Sigmoid colon (tissue), 7 donors: ENCODE data around the gene KRCC1. TPM values are rescaled to one million over a fixed set of nuclear protein-coding genes. Genes with fewer than 3 reads are reported as not detected.

ENCODE experiments used
- DNase-seq: peaks from one replicate; pipeline ENCODE4 v3.0.0-alpha.2; 2019
- H3K27ac ChIP-seq, 4 donors: fragments of 200-600 bp; sonication (generic); one replicate each; pipeline ENCODE4 v1.5.1; 2016 to 2019; ENCODE audit warnings: mild to moderate bottlenecking in 1 of 4
- H3K27me3 ChIP-seq, 3 donors: fragments of 200-600 bp; sonication (generic); one replicate each; pipeline ENCODE4 v1.5.1; 2019; ENCODE audit warnings: mild to moderate bottlenecking in 1 of 3
- H3K36me3 ChIP-seq, 4 donors: fragments of 200-600 bp; sonication (generic); one replicate each; pipeline ENCODE4 v1.5.1; 2016 to 2019
- H3K4me1 ChIP-seq, 4 donors: fragments of 200-600 bp; sonication (generic); one replicate each; pipeline ENCODE4 v1.5.1; 2017 to 2019
- H3K4me3 ChIP-seq, 4 donors: fragments of 200-600 bp; sonication (generic); one replicate each; pipeline ENCODE4 v1.5.1; 2017 to 2019; ENCODE audit warnings: mild to moderate bottlenecking in 2 of 4, moderate library complexity in 1 of 4
- H3K9me3 ChIP-seq, 4 donors: fragments of 200-600 bp in 3 of 4; sonication (generic) in 3 of 4; one replicate each; pipeline versions ENCODE4 v1.5.1 to v1.6.1; 2013 to 2019
- EP300 ChIP-seq, 4 donors: sonication (generic); formaldehyde crosslinking; IDR thresholded peaks; one replicate each; pipeline ENCODE4 v1.6.1; 2017; ENCODE audit warnings: antibody characterized with exemption in 4 of 4
- POLR2A ChIP-seq, 2 donors: fragments of 450-650 bp; IDR thresholded peaks; one replicate each; pipeline ENCODE4 v1.6.1; 2016; ENCODE audit warnings: antibody characterized with exemption in 2 of 2, mild to moderate bottlenecking in 2 of 2, moderate library complexity in 2 of 2
- POLR2AphosphoS5 ChIP-seq, 4 donors: sonication (generic); formaldehyde crosslinking; IDR thresholded peaks; one replicate each; pipeline ENCODE4 v1.6.1; 2017; ENCODE audit warnings: antibody characterized with exemption in 4 of 4
- WGBS, 2 donors: extraction: QIAGEN DNeasy Blood & Tissue Kit; methylation state at CpG; one replicate each; pipeline ENCODE4 v1.1.7; 2013; 5-methylcytosine and 5-hydroxymethylcytosine counted together
- intact Hi-C: fragments of 100-400 bp; cut with DNase I; formaldehyde crosslinking; loops from one replicate; pipeline ENCODE4 v1.15.1; 2023
- polyA plus RNA-seq, 3 donors: library from polyadenylated mRNA; stranded (reverse); fragments of 200-250 nt; gene quantifications; one replicate each; pipeline ENCODE4 v1.2.3, GENCODE V29; 2013
- total RNA-seq, 4 donors: library from RNA; depleted of rRNA; stranded (reverse); fragments of >200 nt; gene quantifications; one replicate each; pipeline ENCODE4 v1.1.0, GENCODE V29; 2016
- TF ChIP-seq, protein P1 (sequence below), 4 experiments: fragments of 450-650 bp in 3 of 4; fragments of 200-600 bp in 1 of 4; IDR thresholded peaks; one replicate each; pipeline ENCODE4 v1.5.1; 2016 to 2019; ENCODE audit warnings: antibody characterized with exemption in 4 of 4, mild to moderate bottlenecking in 3 of 4, moderate library complexity in 2 of 4
- donor health status: healthy with polysubstance abuse.
- donor health status: Bipolar disorder and iron deficiency.
- donor health status: healthy.

Gene KRCC1
- 10 to 100 TPM; 27.7 to 48.2 (median 38.4) TPM for total RNA-seq
- 100 to 1,000 TPM in 1 of 3 donors, 10 to 100 TPM in 2; 42.1 to 129 (median 79.9) TPM for polyA plus RNA-seq

DNA sequence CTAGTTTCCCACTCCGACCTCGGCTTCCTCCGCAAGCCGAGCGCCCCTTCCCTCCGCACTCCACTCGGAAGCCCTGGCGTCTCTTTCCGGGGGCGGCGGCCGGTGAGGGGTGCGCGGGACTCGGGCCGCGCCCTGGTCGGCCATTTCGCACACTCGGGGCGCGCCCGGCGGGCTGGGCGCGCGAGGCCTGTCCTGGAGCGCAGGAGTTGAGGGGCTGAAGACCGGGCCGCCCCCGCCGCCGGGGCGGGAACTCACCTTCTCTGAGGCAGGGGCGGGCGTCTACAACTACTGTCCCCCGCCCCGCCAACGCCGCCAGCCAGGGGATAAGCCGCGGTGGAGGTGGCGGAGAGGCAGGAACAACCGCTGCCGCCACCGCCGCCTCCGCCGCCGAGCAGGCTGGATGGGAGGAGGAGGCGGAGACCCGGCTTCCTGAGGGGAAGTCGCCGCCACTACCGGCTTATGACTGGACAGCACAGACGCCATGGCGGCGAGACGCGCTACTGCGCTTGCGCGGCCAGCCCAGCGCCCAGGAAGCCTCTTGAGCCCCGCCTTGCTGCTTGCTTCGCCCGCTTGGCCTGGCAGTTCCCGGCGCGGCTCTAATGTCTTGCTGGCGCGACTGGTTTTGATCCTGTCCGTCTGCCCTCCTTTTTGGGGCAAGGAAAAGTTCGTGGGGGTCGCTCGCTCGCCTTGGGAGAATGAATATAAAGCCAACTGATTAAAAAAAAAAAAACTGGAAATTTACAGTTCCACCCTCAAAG, at the start of gene KRCC1:
Gene KRCC1 (minus strand): TSS at position 413 of the 758 bp plus-strand sequence. CDS start 27,220 bp downstream, outside the sequence.
- H3K4me1 ChIP-seq = peaks cover 0 to 41% (median 18%) of the 10 kb centered on the region in 4 donors
- peak within 1 kb of the TSS; percentile 96 to 99 (median 98) for H3K27ac ChIP-seq
- TF ChIP-seq, protein P1, sequence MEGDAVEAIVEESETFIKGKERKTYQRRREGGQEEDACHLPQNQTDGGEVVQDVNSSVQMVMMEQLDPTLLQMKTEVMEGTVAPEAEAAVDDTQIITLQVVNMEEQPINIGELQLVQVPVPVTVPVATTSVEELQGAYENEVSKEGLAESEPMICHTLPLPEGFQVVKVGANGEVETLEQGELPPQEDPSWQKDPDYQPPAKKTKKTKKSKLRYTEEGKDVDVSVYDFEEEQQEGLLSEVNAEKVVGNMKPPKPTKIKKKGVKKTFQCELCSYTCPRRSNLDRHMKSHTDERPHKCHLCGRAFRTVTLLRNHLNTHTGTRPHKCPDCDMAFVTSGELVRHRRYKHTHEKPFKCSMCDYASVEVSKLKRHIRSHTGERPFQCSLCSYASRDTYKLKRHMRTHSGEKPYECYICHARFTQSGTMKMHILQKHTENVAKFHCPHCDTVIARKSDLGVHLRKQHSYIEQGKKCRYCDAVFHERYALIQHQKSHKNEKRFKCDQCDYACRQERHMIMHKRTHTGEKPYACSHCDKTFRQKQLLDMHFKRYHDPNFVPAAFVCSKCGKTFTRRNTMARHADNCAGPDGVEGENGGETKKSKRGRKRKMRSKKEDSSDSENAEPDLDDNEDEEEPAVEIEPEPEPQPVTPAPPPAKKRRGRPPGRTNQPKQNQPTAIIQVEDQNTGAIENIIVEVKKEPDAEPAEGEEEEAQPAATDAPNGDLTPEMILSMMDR (IDR thresholded peaks at IDR 0.05) = no peak
- TF ChIP-seq EP300 (IDR thresholded peaks at IDR 0.05) (no peak), POLR2A (IDR thresholded peaks at IDR 0.05) (peak; percentile 94), POLR2AphosphoS5 (IDR thresholded peaks at IDR 0.05) (peak; percentile 94 to 98 (median 96))
- H3K36me3 ChIP-seq = no peaks in the 10 kb centered on the region
- DNase-seq = peak; percentile 97
- H3K27me3 ChIP-seq = no peaks in the 10 kb centered on the region
- intact Hi-C loops = loop anchor here (5.0 kb wide), 1 partner anchor 572 kb away; the partner anchor contains the start of gene EIF2AK3
- no peaks in the 10 kb centered on the region for H3K9me3 ChIP-seq
- 0 to 1% methylated on average over 77 of the region's 77 CpGs for WGBS, 2 donors
- peak within 1 kb of the TSS; percentile 75 to 95 (median 86) for H3K4me3 ChIP-seq

DNA sequence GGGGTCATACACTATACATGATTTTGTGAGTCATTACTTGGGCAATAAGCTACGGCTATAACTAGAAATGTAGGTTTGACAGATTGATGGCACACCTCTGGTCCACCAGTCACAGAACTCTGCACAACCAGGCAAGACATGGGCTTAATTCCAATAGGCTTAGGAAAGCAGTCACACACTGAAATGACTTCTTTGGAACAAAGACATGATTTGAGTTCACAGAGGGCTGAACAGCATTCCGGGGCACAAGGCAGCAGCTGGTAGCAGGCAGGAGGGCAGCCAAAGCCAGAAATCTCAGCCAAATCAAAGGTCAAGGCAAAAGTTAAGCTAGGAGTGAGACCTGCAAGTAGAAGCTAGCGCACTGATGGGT, 44.9 kb upstream of the KRCC1 start:
- no peaks in the 10 kb centered on the region for H3K4me1 ChIP-seq
- no peak for DNase-seq
- H3K27ac ChIP-seq = no peak overlapping the region
- H3K27me3 ChIP-seq = no peaks in the 10 kb centered on the region
- intact Hi-C loops = no loop called here
- no peaks in the 10 kb centered on the region for H3K9me3 ChIP-seq
- peaks cover 0 to 40% (median 4%) of the 10 kb centered on the region in 4 donors for H3K36me3 ChIP-seq
- no peak overlapping the region for H3K4me3 ChIP-seq
- TF ChIP-seq POLR2AphosphoS5 (IDR thresholded peaks at IDR 0.05) = no peak
- no peak for TF ChIP-seq EP300 (IDR thresholded peaks at IDR 0.05)
- no peak for TF ChIP-seq POLR2A (IDR thresholded peaks at IDR 0.05)
- TF ChIP-seq, protein P1 (IDR thresholded peaks at IDR 0.05) = no peak
- WGBS, 2 donors = 77 to 89% methylated on average over 3 of the region's 3 CpGs

DNA sequence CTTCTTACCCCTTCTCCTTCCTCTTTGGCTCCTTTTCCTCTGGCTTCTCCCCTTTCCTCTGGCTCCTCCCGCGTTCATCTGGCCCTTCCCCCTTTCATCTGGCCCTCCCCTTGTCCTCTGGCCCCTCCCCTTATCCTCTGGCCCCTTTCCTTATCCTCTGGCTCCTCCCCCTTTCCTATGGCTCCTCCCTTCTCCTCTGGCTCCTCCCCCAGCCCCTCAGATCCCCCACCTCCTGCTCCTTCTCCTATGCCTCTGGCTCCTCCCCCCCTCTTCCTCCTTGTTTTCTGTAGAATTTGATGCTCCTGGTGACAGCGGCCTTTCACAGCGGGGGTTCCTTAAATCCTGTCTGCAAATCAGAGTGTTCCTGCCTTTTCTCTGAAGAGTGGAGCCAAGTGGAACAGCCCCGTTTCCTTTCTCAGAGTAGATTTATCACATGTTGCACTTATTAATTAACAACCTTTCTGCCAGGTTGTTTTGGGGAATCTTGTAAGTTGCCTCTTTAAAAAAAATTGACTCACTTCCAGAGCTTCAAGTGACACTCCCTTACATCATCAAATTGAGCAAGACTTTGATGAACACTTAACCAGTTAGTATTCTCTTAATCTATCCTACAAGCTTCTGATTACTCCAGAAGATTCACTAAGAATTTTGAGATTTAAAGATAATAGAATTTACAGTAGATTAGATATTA, 44.4 kb upstream of the KRCC1 start:
- Histone ChIP-seq H3K27me3 (no peaks in the 10 kb centered on the region), H3K27ac (no peak overlapping the region), H3K4me3 (no peak overlapping the region), H3K36me3 (peaks cover 0 to 45% (median 4%) of the 10 kb centered on the region in 4 donors), H3K4me1 (no peaks in the 10 kb centered on the region), H3K9me3 (no peaks in the 10 kb centered on the region)
- intact Hi-C loops = no loop called here
- WGBS, 2 donors = 70 to 86% methylated on average over 5 of the region's 5 CpGs
- DNase-seq = no peak
- no peak for TF ChIP-seq POLR2AphosphoS5 (IDR thresholded peaks at IDR 0.05)
- no peak for TF ChIP-seq EP300 (IDR thresholded peaks at IDR 0.05)
- TF ChIP-seq, protein P1 (IDR thresholded peaks at IDR 0.05) = no peak
- TF ChIP-seq POLR2A (IDR thresholded peaks at IDR 0.05) = no peak

DNA sequence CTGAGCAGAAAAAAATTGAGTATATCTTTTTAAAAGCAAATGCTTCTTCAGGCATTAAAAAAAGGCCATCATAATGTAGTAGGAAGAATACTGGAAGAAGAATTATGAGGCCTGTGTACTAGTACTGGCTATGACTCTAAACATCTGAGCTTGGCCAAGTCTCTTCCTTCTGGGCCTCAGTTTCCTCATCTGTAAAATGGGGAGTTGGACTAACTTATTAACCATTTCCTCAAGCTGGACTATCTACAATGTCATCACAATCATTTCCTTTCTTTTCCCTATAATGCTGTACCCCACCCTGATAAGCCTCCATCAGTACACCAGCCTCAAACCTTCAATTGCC, 42.9 kb upstream of the KRCC1 start:
- Histone ChIP-seq H3K27me3 (no peaks in the 10 kb centered on the region), H3K9me3 (no peaks in the 10 kb centered on the region), H3K4me1 (no peaks in the 10 kb centered on the region), H3K36me3 (peaks cover 0 to 38% (median 0%) of the 10 kb centered on the region in 4 donors), H3K27ac (no peak overlapping the region), H3K4me3 (no peak overlapping the region)
- intact Hi-C loops = no loop called here
- DNase-seq = no peak
- no peak for TF ChIP-seq EP300 (IDR thresholded peaks at IDR 0.05)
- no peak for TF ChIP-seq POLR2A (IDR thresholded peaks at IDR 0.05)
- TF ChIP-seq, protein P1 (IDR thresholded peaks at IDR 0.05) = no peak
- TF ChIP-seq POLR2AphosphoS5 (IDR thresholded peaks at IDR 0.05) = no peak
